ENCODE results near the gene CLDN25.

DNA sequence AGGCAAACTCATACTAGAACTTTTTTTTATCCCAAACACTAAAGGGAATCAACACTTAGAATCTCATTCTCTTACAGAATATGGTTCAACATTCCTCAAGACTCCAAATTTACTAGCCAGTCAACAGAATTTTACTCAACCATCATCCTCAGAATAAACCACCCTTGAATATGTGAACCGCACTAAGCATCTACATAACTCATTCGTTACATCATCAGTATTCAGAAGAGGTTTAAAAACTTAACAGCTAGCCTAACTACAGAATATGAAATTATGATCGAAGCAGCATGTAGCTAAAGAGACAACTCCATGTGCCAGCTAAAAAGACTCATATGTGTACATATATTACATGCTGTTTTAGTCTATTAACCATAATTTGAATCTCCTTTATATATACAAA lies 47.9 kb downstream of the CLDN25 start:
- TF ChIP-seq ESRRA (CRISPR knock-in tag; IDR thresholded peaks at IDR 0.05; ENCODE audit: low read depth) (no peak), JUND (CRISPR knock-in tag; IDR thresholded peaks at IDR 0.05) (no peak), ZZZ3 (CRISPR knock-in tag; IDR thresholded peaks at IDR 0.05; ENCODE audit: borderline replicate concordance) (no peak), EZH2 (conservative IDR thresholded peaks at IDR 0.05; ENCODE audit: low read depth, low read length) (no peak), MEIS1 (CRISPR knock-in tag; IDR thresholded peaks at IDR 0.05; ENCODE audit: borderline replicate concordance) (no peak), ZNF549 (CRISPR knock-in tag; IDR thresholded peaks at IDR 0.05) (no peak), GLI4 (CRISPR knock-in tag; IDR thresholded peaks at IDR 0.05; ENCODE audit: borderline replicate concordance) (no peak), BHLHE40 (IDR thresholded peaks at IDR 0.05; ENCODE audit: low read length) (no peak), RBFOX2 (IDR thresholded peaks at IDR 0.05; ENCODE audit: low read depth, low read length) (no peak)
- TF ChIP-seq, protein P1, sequence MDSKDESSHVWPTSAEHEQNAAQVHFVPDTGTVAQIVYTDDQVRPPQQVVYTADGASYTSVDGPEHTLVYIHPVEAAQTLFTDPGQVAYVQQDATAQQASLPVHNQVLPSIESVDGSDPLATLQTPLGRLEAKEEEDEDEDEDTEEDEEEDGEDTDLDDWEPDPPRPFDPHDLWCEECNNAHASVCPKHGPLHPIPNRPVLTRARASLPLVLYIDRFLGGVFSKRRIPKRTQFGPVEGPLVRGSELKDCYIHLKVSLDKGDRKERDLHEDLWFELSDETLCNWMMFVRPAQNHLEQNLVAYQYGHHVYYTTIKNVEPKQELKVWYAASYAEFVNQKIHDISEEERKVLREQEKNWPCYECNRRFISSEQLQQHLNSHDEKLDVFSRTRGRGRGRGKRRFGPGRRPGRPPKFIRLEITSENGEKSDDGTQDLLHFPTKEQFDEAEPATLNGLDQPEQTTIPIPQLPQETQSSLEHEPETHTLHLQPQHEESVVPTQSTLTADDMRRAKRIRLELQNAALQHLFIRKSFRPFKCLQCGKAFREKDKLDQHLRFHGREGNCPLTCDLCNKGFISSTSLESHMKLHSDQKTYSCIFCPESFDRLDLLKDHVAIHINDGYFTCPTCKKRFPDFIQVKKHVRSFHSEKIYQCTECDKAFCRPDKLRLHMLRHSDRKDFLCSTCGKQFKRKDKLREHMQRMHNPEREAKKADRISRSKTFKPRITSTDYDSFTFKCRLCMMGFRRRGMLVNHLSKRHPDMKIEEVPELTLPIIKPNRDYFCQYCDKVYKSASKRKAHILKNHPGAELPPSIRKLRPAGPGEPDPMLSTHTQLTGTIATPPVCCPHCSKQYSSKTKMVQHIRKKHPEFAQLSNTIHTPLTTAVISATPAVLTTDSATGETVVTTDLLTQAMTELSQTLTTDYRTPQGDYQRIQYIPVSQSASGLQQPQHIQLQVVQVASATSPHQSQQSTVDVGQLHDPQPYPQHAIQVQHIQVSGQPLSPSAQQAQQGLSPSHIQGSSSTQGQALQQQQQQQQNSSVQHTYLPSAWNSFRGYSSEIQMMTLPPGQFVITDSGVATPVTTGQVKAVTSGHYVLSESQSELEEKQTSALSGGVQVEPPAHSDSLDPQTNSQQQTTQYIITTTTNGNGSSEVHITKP (CRISPR knock-in tag; IDR thresholded peaks at IDR 0.05; ENCODE audit: low read depth), result no peak
